ENCODE results near the gene CSTF2T.
A peak's percentile ranks its signal among the peaks of the same experiment; 100 is the strongest.

Gene CSTF2T

GRCh38 chr10:51699475-51700227 is at the start of gene CSTF2T:
Gene CSTF2T, minus strand, starts transcription at chr10:51699595. Its CDS starts 46 bp downstream, at chr10:51699549.
- DNase-seq (ENCODE audit: low read depth, low spot score) = peak; percentile 96

- DNase-seq (ENCODE audit: low read depth, low spot score) = no peak
Measured at GRCh38 chr10:51748959-51749358, 49.6 kb upstream of the CSTF2T start.

- no peak for DNase-seq (ENCODE audit: low read depth, low spot score)
Measured at GRCh38 chr10:51747216-51747615, 47.8 kb upstream of the CSTF2T start.

GRCh38 chr10:51745397-51745796 is 46.0 kb upstream of the CSTF2T start:
- no peak for DNase-seq (ENCODE audit: low read depth, low spot score)

- no peak for DNase-seq (ENCODE audit: low read depth, low spot score)
Measured at GRCh38 chr10:51744235-51745000, 45.0 kb upstream of the CSTF2T start.

- DNase-seq (ENCODE audit: low read depth, low spot score) = peak; percentile 1
Measured at GRCh38 chr10:51743146-51743545, 43.8 kb upstream of the CSTF2T start.

GRCh38 chr10:51733057-51733456 is 33.7 kb upstream of the CSTF2T start:
- peak; percentile 8 for DNase-seq (ENCODE audit: low read depth, low spot score)

- DNase-seq (ENCODE audit: low read depth, low spot score) = no peak
Measured at GRCh38 chr10:51729822-51730555, 30.6 kb upstream of the CSTF2T start.

- no peak for DNase-seq (ENCODE audit: low read depth, low spot score)
Measured at GRCh38 chr10:51724038-51724437, 24.6 kb upstream of the CSTF2T start.

- no peak for DNase-seq (ENCODE audit: low read depth, low spot score)
Measured at GRCh38 chr10:51718804-51719291, 19.5 kb upstream of the CSTF2T start.

GRCh38 chr10:51716981-51717380 is 17.6 kb upstream of the CSTF2T start:
- DNase-seq (ENCODE audit: low read depth, low spot score) = no peak

- DNase-seq (ENCODE audit: low read depth, low spot score) = no peak
Measured at GRCh38 chr10:51711519-51711891, 12.1 kb upstream of the CSTF2T start.

GRCh38 chr10:51709324-51709972 is 10.1 kb upstream of the CSTF2T start:
- DNase-seq (ENCODE audit: low read depth, low spot score) = no peak

GRCh38 chr10:51708609-51709008 is 9.2 kb upstream of the CSTF2T start:
- DNase-seq (ENCODE audit: low read depth, low spot score) = no peak

- DNase-seq (ENCODE audit: low read depth, low spot score) = no peak
Measured at GRCh38 chr10:51707821-51708424, 8.5 kb upstream of the CSTF2T start.

GRCh38 chr10:51707392-51707791 is 8.0 kb upstream of the CSTF2T start:
- DNase-seq (ENCODE audit: low read depth, low spot score) = peak; percentile 10

- peak; percentile 61 for DNase-seq (ENCODE audit: low read depth, low spot score)
Measured at GRCh38 chr10:51706225-51706624, 6.8 kb upstream of the CSTF2T start.

- no peak for DNase-seq (ENCODE audit: low read depth, low spot score)
Measured at GRCh38 chr10:51705774-51706173, 6.4 kb upstream of the CSTF2T start.

- DNase-seq (ENCODE audit: low read depth, low spot score) = peak; percentile 19
Measured at GRCh38 chr10:51700228-51700817, 928 bp upstream of the CSTF2T start.

- DNase-seq (ENCODE audit: low read depth, low spot score) = no peak
Measured at GRCh38 chr10:51699145-51699474, 285 bp downstream of the CSTF2T start.

GRCh38 chr10:51698473-51699063 is 827 bp downstream of the CSTF2T start:
- no peak for DNase-seq (ENCODE audit: low read depth, low spot score)

All from astrocyte of the hippocampus (primary cell).